Prostate gland (tissue), 2 donors: Measurements from ENCODE around the gene NYNRIN.
"Not testable (repeated sequence)": the region's sequence is repeated elsewhere in the genome, so short reads cannot be mapped to it uniquely, and the experiment has no call there.

Source experiments
- CTCF ChIP-seq, 4 experiments: fragments of 200-600 bp in 2 of 4; fragments of 450-650 bp in 2 of 4; sonication (generic) in 2 of 4; IDR thresholded peaks; 1 replicate in 3 of 4; 2 replicates in 1 of 4; pipeline ENCODE4 v1.5.1; 2016 to 2019; ENCODE audit warnings: antibody characterized with exemption in 4 of 4, mild to moderate bottlenecking in 2 of 4, moderate library complexity in 2 of 4
- POLR2AphosphoS5 ChIP-seq: sonication (generic); formaldehyde crosslinking; IDR thresholded peaks from one replicate; pipeline ENCODE4 v1.6.1; 2017; ENCODE audit warnings: antibody characterized with exemption

GRCh38 chr14:24371605-24372004 lies 27.2 kb upstream of the NYNRIN start:
- not testable (repeated sequence) for TF ChIP-seq CTCF (IDR thresholded peaks at IDR 0.05); POLR2AphosphoS5
